ENCODE results near the gene NOLC1. TPM values are rescaled to one million over a fixed set of nuclear protein-coding genes. Genes with fewer than 3 reads are reported as not detected.

NOLC1 gene
- total and polyA plus RNA-seq, 2 of the 13 experiments (the other 11 are each of a cell fraction or from before 2014, with no cell fraction given): 50.6 to 81.0 TPM

GRCh38 chr10:102121739-102122372 is 30.3 kb upstream of the NOLC1 start:
- no peaks in the 10 kb centered on the region for H3K79me2 ChIP-seq (ENCODE audit: insufficient read depth, low read length)
- no peaks in the 10 kb centered on the region for H3K9me3 ChIP-seq (ENCODE audit: low read length)
- CTCF ChIA-PET (ENCODE audit: low intra/inter-chr PET ratio, low total read pairs): interaction anchor here (1.3 kb wide), 1 partner anchor 10 kb away, joined by 3 read pairs; no protein-coding TSS in a partner anchor
- H3K27ac ChIP-seq (ENCODE audit: extremely low read length, insufficient read depth, low read length): no peak overlapping the region
- no peak overlapping the region for H3K9ac ChIP-seq (ENCODE audit: insufficient read depth, low read depth, low read length)
- BruUV-seq (replicated peaks): no TSS peak
- DNase-seq (ENCODE audit: low spot score) (no peak), ATAC-seq (peak; percentile 48), FAIRE-seq (peak; percentile 88)
- in situ Hi-C loops (cut with HindIII; ENCODE audit: extremely low pct_ligation_motif_present, low pct_unique_long_range_greater_than_20kb) (no loop called here), intact Hi-C loops (cut with micrococcal nuclease; ENCODE audit: unreplicated experiment) (no loop called here)
- H3K4me1 ChIP-seq (ENCODE audit: insufficient read depth, low read length): peaks cover 51% of the 10 kb centered on the region
- POLR2A ChIA-PET: interaction anchor here (0.6 to 0.7 kb wide), 2 partner anchors 164 to 595 kb away, joined by 3 read pairs; no protein-coding TSS in a partner anchor
- WGBS (ENCODE audit: low lambda C conversion rate): 23% methylated on average over 5 of the region's 6 CpGs
- H3K36me3 ChIP-seq (replicated peaks in 1 of 2; ENCODE audit: control insufficient read depth in 1 of 2, insufficient read depth in 2 of 2, low read length in 2 of 2): no peaks in the 10 kb centered on the region
- peak overlapping the region in 1 of 3 experiments; percentile 6; a peak in 2 of 6 replicates for H3K4me3 ChIP-seq (replicated peaks in 1 of 3; ENCODE audit: insufficient read depth in 1 of 3, low read depth in 2 of 3, low read length in 3 of 3)
- H4K20me1 ChIP-seq (ENCODE audit: insufficient read depth, low read length): no peaks in the 10 kb centered on the region
- peak overlapping the region; percentile 96 for H3K4me2 ChIP-seq (ENCODE audit: low read depth, low read length)
- peaks cover 0 to 7% of the 10 kb centered on the region in 2 experiments; a peak in 2 of 5 replicates for H3K27me3 ChIP-seq (ENCODE audit: control insufficient read depth in 1 of 2, insufficient read depth in 2 of 2, low read length in 2 of 2)
- H2AFZ ChIP-seq (ENCODE audit: low read length): peak overlapping the region; percentile 55
- no peak for TF ChIP-seq MTF2 (CRISPR knock-in tag; IDR thresholded peaks at IDR 0.05; ENCODE audit: borderline replicate concordance)
- 0 out of 2 replicates have a peak, but pooled peaks have one; percentile 7 for TF ChIP-seq ZFX (CRISPR knock-in tag; IDR thresholded peaks at IDR 0.05; ENCODE audit: low read depth)
- TF ChIP-seq MAFF (IDR thresholded peaks at IDR 0.05; ENCODE audit: low read depth, low read length): 0 out of 2 replicates have a peak, but pooled peaks have one; percentile 3
- TF ChIP-seq TBX2 (CRISPR knock-in tag; IDR thresholded peaks at IDR 0.05; ENCODE audit: borderline replicate concordance): no peak
- TF ChIP-seq DBP (CRISPR knock-in tag; IDR thresholded peaks at IDR 0.05; ENCODE audit: not compliant biosample characterization): no peak
- no peak for TF ChIP-seq ZNF530 (CRISPR knock-in tag; IDR thresholded peaks at IDR 0.05; ENCODE audit: low read depth)
- TF ChIP-seq HMGA1 (CRISPR knock-in tag; conservative IDR thresholded peaks at IDR 0.05): no peak
- no peak for TF ChIP-seq NFE2L2 (IDR thresholded peaks at IDR 0.05; ENCODE audit: low read length)
- TF ChIP-seq SRSF4 (IDR thresholded peaks at IDR 0.05; ENCODE audit: low read depth, low read length, poor library complexity, severe bottlenecking): no peak
- peak; percentile 55 for TF ChIP-seq CTCF (CRISPR knock-in tag; IDR thresholded peaks at IDR 0.05)
- no peak for TF ChIP-seq ZNF280D (CRISPR knock-in tag; IDR thresholded peaks at IDR 0.05)
- no peak for TF ChIP-seq ZBTB8A (CRISPR knock-in tag; IDR thresholded peaks at IDR 0.05; ENCODE audit: borderline replicate concordance, low read depth)
- TF ChIP-seq MAZ (IDR thresholded peaks at IDR 0.05; ENCODE audit: borderline replicate concordance, low read depth, low read length): 0 out of 2 replicates have a peak, but pooled peaks have one; percentile 25
- TF ChIP-seq MAZ (CRISPR knock-in tag; IDR thresholded peaks at IDR 0.05; ENCODE audit: low read depth): no peak
- TF ChIP-seq KDM5A (IDR thresholded peaks at IDR 0.05; ENCODE audit: borderline replicate concordance, low read length): no peak
- no peak for TF ChIP-seq IRF9 (CRISPR knock-in tag; IDR thresholded peaks at IDR 0.05; ENCODE audit: borderline replicate concordance)
- TF ChIP-seq ZEB1 (IDR thresholded peaks at IDR 0.05; ENCODE audit: insufficient replicate concordance, low read depth): no peak

Measured in HepG2 (cell line).